Uterus (tissue), 2 donors: ENCODE data around the gene RBX1.

Experiments
- CTCF ChIP-seq, 4 experiments: fragments of 200-600 bp in 2 of 4; fragments of 450-650 bp in 2 of 4; sonication (generic) in 2 of 4; IDR thresholded peaks; one replicate each; pipeline ENCODE4 v1.5.1; 2016 to 2019; ENCODE audit warnings: antibody characterized with exemption in 4 of 4, mild to moderate bottlenecking in 2 of 4, moderate library complexity in 1 of 4
- POLR2A ChIP-seq, 2 donors: fragments of 450-650 bp; IDR thresholded peaks; one replicate each; pipeline ENCODE4 v1.6.1; 2016; ENCODE audit warnings: antibody characterized with exemption in 2 of 2, mild to moderate bottlenecking in 1 of 2, moderate library complexity in 1 of 2

GRCh38 chr22:40904101-40904500 lies 47.1 kb upstream of the RBX1 start:
- TF ChIP-seq POLR2A (IDR thresholded peaks at IDR 0.05) (no peak), CTCF (IDR thresholded peaks at IDR 0.05) (no peak)
